SK-N-SH (cell line): ENCODE data around the gene ARL3. TPM values are rescaled to one million over a fixed set of nuclear protein-coding genes. Genes with fewer than 3 reads are reported as not detected.

ENCODE experiments used
- CTCF ChIA-PET: fragments of 300-600, 350-600 bp; formaldehyde crosslinking; extraction: SDS; loops from one replicate; lab custom pipeline; 2021; lab: Yijun Ruan, JAX
- POLR2A ChIA-PET: fragments of 350-600 bp; sonication (Branson Sonifier 250); formaldehyde crosslinking; extraction: SDS; loops from one replicate; lab custom pipeline; 2020; ENCODE audit warnings: antibody characterized with exemption, inconsistent platforms; lab: Yijun Ruan, JAX
- DNase-seq: peaks from one replicate; pipeline ENCODE4 v3.0.0; 2012
- H2AFZ ChIP-seq: fragments of 200-600 bp; sonication (generic); 2 replicates; pipeline ENCODE4 v1.8.1; 2016; ENCODE audit warnings: antibody characterized with exemption, mild to moderate bottlenecking, low read depth
- H3F3A ChIP-seq: fragments of 200-600 bp; sonication (generic); replicated peaks from 2 replicates; pipeline ENCODE3; 2016; ENCODE audit warnings: antibody characterized with exemption, mild to moderate bottlenecking; ENCODE audit not compliant: insufficient read depth
- H3K27ac ChIP-seq, 2 experiments: fragments of 200-500 bp in 1 of 2; fragments of 200-600 bp in 1 of 2; sonication (Bioruptor generic) in 1 of 2; sonication (generic), shearing (Covaris generic) in 1 of 2; 2 replicates each; pipeline versions ENCODE4 v1.5.1 to v1.6.1; 2014 to 2016; ENCODE audit warnings: low read depth in 2 of 2, inconsistent platforms in 1 of 2, low read length in 1 of 2, mild to moderate bottlenecking in 1 of 2, mixed read lengths in 1 of 2
- H3K27me3 ChIP-seq: fragments of 200-600 bp; sonication (generic), shearing (Covaris generic); 2 replicates; pipeline ENCODE4 v1.6.1; 2016; ENCODE audit warnings: mixed run types; ENCODE audit not compliant: insufficient read depth
- H3K36me3 ChIP-seq, 2 experiments: fragments of 200-500 bp in 1 of 2; fragments of 200-600 bp in 1 of 2; sonication (Bioruptor generic) in 1 of 2; sonication (generic) in 1 of 2; replicated peaks in 1 of 2; 2 replicates each; pipeline versions ENCODE3 to v1.5.1; 2014 to 2016; ENCODE audit warnings: low read length in 1 of 2, mild to moderate bottlenecking in 1 of 2; ENCODE audit not compliant: insufficient read depth in 2 of 2, control insufficient read depth in 1 of 2
- H3K4me1 ChIP-seq, 2 experiments: fragments of 200-500 bp in 1 of 2; fragments of 200-600 bp in 1 of 2; sonication (Bioruptor generic) in 1 of 2; sonication (generic), shearing (Covaris generic) in 1 of 2; 2 replicates each; pipeline versions ENCODE4 v1.5.1 to v1.6.1; 2014 to 2016; ENCODE audit warnings: low read depth in 1 of 2, low read length in 1 of 2, mixed run types in 1 of 2; ENCODE audit not compliant: insufficient read depth in 2 of 2, control insufficient read depth in 1 of 2
- H3K4me2 ChIP-seq: fragments of 200-600 bp; sonication (generic), shearing (Covaris generic); 2 replicates; pipeline ENCODE4 v1.6.1; 2017; ENCODE audit warnings: mixed run types
- H3K4me3 ChIP-seq, 2 experiments: fragments of 200-500 bp in 1 of 2; fragments of 200-600 bp in 1 of 2; sonication (Bioruptor generic) in 1 of 2; sonication (generic), shearing (Covaris generic) in 1 of 2; 2 replicates each; pipeline versions ENCODE4 v1.5.1 to v1.8.1; 2014 to 2016; ENCODE audit warnings: low read depth in 2 of 2, inconsistent platforms in 1 of 2, low read length in 1 of 2, mild to moderate bottlenecking in 1 of 2, mixed read lengths in 1 of 2, moderate library complexity in 1 of 2
- H3K79me2 ChIP-seq: fragments of 200-600 bp; sonication (generic); 2 replicates; pipeline ENCODE4 v1.8.1; 2017; ENCODE audit warnings: mild to moderate bottlenecking; ENCODE audit not compliant: insufficient read depth
- H3K9ac ChIP-seq: fragments of 200-600 bp; sonication (generic); 2 replicates; pipeline ENCODE4 v1.6.1; 2017; ENCODE audit warnings: mixed run types
- H3K9me2 ChIP-seq: fragments of 200-600 bp; sonication (generic); 2 replicates; pipeline ENCODE4 v1.6.1; 2017; ENCODE audit warnings: mixed run types
- H3K9me3 ChIP-seq: fragments of 200-600 bp; sonication (generic); 2 replicates; pipeline ENCODE4 v1.6.1; 2017; ENCODE audit warnings: mixed run types, mild to moderate bottlenecking, moderate library complexity
- H4K20me1 ChIP-seq: fragments of 200-600 bp; sonication (generic); 2 replicates; pipeline ENCODE4 v1.6.1; 2017; ENCODE audit warnings: mild to moderate bottlenecking, mixed run types; ENCODE audit not compliant: insufficient read depth
- CHD2 ChIP-seq: fragments of 150-350 bp; IDR thresholded peaks from 2 replicates; pipeline ENCODE4 v1.6.1; 2018; ENCODE audit warnings: low read length; ENCODE audit not compliant: partially characterized antibody
- CTCF ChIP-seq: fragments of 200-600 bp; sonication (generic); IDR thresholded peaks from 2 replicates; pipeline ENCODE4 v1.6.1; 2017; ENCODE audit warnings: antibody characterized with exemption, mild to moderate bottlenecking, moderate library complexity
- EP300 ChIP-seq, 2 experiments: IDR thresholded peaks; 2 replicates each; pipeline versions ENCODE4 v1.4.0 to v1.6.1; 2012; ENCODE audit warnings: borderline replicate concordance in 1 of 2, low read depth in 1 of 2, low read length in 1 of 2
- FOSL2 ChIP-seq: IDR thresholded peaks from 2 replicates; pipeline ENCODE4 v1.4.0; 2012; ENCODE audit warnings: low read depth, mild to moderate bottlenecking, moderate library complexity, borderline replicate concordance
- GABPA ChIP-seq: IDR thresholded peaks from 2 replicates; pipeline ENCODE4 v1.4.0; 2012; ENCODE audit warnings: low read depth, mild to moderate bottlenecking
- GATA2 ChIP-seq: sonication (generic); formaldehyde crosslinking; IDR thresholded peaks from 2 replicates; pipeline ENCODE4 v1.5.0; 2020; ENCODE audit warnings: mild to moderate bottlenecking, missing genetic modification reagents
- IRF3 ChIP-seq: fragments of 150-350 bp; IDR thresholded peaks from 2 replicates; pipeline ENCODE4 v1.6.1; 2016; ENCODE audit warnings: mild to moderate bottlenecking, low read depth, low read length
- JUND ChIP-seq: IDR thresholded peaks from 2 replicates; pipeline ENCODE4 v1.4.0; 2012
- MEF2A ChIP-seq: IDR thresholded peaks from 2 replicates; pipeline ENCODE4 v1.4.0; 2012; ENCODE audit warnings: low read depth, borderline replicate concordance
- NFIC ChIP-seq: IDR thresholded peaks from 2 replicates; pipeline ENCODE4 v1.4.0; 2012; ENCODE audit warnings: borderline replicate concordance
- PBX3 ChIP-seq: IDR thresholded peaks from 2 replicates; pipeline ENCODE4; 2012
- RCOR1 ChIP-seq: fragments of 150-350 bp; IDR thresholded peaks from 2 replicates; pipeline ENCODE4 v1.6.1; 2017; ENCODE audit warnings: antibody characterized with exemption, low read length
- REST ChIP-seq: IDR thresholded peaks from 2 replicates; pipeline ENCODE4 v1.6.1; 2012; ENCODE audit warnings: mild to moderate bottlenecking, low read depth, low read length, moderate library complexity
- SIN3A ChIP-seq: IDR thresholded peaks from 2 replicates; pipeline ENCODE4 v1.6.1; 2012; ENCODE audit warnings: low read depth, mild to moderate bottlenecking, low read length, moderate library complexity, borderline replicate concordance
- SMC3 ChIP-seq: IDR thresholded peaks from 2 replicates; pipeline ENCODE4 v1.6.1; 2012; ENCODE audit warnings: low read depth, low read length, improper control_type of control experiment
- USF2 ChIP-seq: fragments of 150-350 bp; IDR thresholded peaks from 2 replicates; pipeline ENCODE4 v1.6.1; 2017; ENCODE audit warnings: antibody characterized with exemption, low read length, low read depth, borderline replicate concordance
- YY1 ChIP-seq: IDR thresholded peaks from 2 replicates; pipeline ENCODE4 v1.4.0; 2012; ENCODE audit warnings: low read depth, mild to moderate bottlenecking
- ZBTB33 ChIP-seq: IDR thresholded peaks from 2 replicates; pipeline ENCODE4 v1.4.0; 2012; ENCODE audit warnings: low read depth, borderline replicate concordance
- WGBS: methylation state at CpG from one replicate; pipeline ENCODE4 v1.1.6; 2017; ENCODE audit warnings: low lambda C conversion rate; 5-methylcytosine and 5-hydroxymethylcytosine counted together
- polyA plus RNA-seq, 3 experiments: library from polyadenylated mRNA; depleted of rRNA; stranded (reverse); fragments of >200 nt; gene quantifications; 2 replicates each; pipeline ENCODE4 v1.2.3, GENCODE V29; 2012

Gene ARL3
- polyA plus RNA-seq, 1 of the 3 experiments (the other 2 are of a cell fraction): 11.2 TPM

GRCh38 chr10:102633848-102634247 lies 80.3 kb downstream of the ARL3 start:
- H3K4me2 ChIP-seq: peak overlapping the region; percentile 71
- TF ChIP-seq NFIC (no peak), SMC3 (no peak), PBX3 (no peak), USF2 (no peak), CHD2 (no peak), CTCF (no peak), EP300 (IDR thresholded peaks at IDR 0.05; ENCODE audit: borderline replicate concordance in 1 of 2, low read depth in 1 of 2, low read length in 1 of 2) (no peak), SIN3A (no peak), GABPA (no peak), IRF3 (no peak), FOSL2 (no peak), ZBTB33 (no peak), REST (no peak), JUND (no peak), GATA2 (CRISPR knock-in tag) (no peak), YY1 (no peak), RCOR1 (no peak), MEF2A (no peak)
- no peak overlapping the region for H2AFZ ChIP-seq
- peaks cover 45 to 62% of the 10 kb centered on the region in 2 experiments; a peak in 3 of 4 replicates for H3K4me1 ChIP-seq
- ChIA-PET POLR2A (interaction anchor here (0.6 to 1.2 kb wide), 2 partner anchors 8 to 201 kb away, joined by 3 read pairs; partner anchors contain the start of gene CUEDC2), CTCF (no interaction called here)
- no peaks in the 10 kb centered on the region for H3K9me2 ChIP-seq
- no peak for DNase-seq
- H3K9me3 ChIP-seq: no peaks in the 10 kb centered on the region
- peaks cover 0 to 3% of the 10 kb centered on the region in 2 experiments for H3K36me3 ChIP-seq
- H3F3A ChIP-seq: peaks cover 33% of the 10 kb centered on the region
- H3K79me2 ChIP-seq: no peaks in the 10 kb centered on the region
- 100% methylated on average over 4 of the region's 5 CpGs for WGBS
- 0 out of 4 replicates have a peak overlapping the region, but pooled peaks of 1 of the 2 experiments have one; percentile 8 for H3K4me3 ChIP-seq
- H3K27ac ChIP-seq: peak overlapping the region; percentile 77 to 91
- H3K9ac ChIP-seq: peak overlapping the region; percentile 61
- no peaks in the 10 kb centered on the region for H4K20me1 ChIP-seq
- no peaks in the 10 kb centered on the region for H3K27me3 ChIP-seq
